ENCODE results near the gene CPSF2.
"Not testable (repeated sequence)": the region's sequence is repeated elsewhere in the genome, so short reads cannot be mapped to it uniquely, and the experiment has no call there.

Gene CPSF2

DNA sequence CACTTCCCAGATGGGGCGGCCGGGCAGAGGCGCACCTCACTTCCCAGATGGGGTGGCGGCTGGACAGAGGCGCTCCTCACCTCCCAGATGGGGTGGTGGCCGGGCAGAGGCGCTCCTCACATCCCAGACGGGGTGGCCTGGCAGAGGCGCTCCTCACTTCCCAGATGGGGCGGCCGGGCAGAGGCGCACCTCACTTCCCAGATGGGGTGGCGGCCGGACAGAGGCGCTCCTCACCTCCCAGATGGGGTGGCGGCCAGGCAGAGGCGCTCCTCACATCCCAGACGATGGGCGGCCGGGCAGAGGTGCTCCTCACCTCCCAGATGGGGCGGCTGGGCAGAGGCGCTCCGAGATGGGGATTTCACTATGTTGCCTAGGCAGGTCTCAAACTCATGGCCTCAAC is 65.8 kb downstream of the CPSF2 start:
- not testable (repeated sequence) for H3K36me3 ChIP-seq (ENCODE audit: control insufficient read depth in 1 of 2, insufficient read depth in 2 of 2, low read length in 2 of 2); H3K27me3 ChIP-seq (ENCODE audit: control insufficient read depth in 1 of 2, insufficient read depth in 2 of 2, low read length in 2 of 2); H3K27ac ChIP-seq (ENCODE audit: low read depth, low read length); H3K4me3 ChIP-seq (ENCODE audit: low read depth in 1 of 2, low read length in 2 of 2); H3K9me3 ChIP-seq (ENCODE audit: control insufficient read depth in 1 of 2, low read length in 2 of 2); H3K9ac ChIP-seq (ENCODE audit: low read depth in 1 of 2, low read length in 2 of 2); H3K4me1 ChIP-seq (ENCODE audit: control insufficient read depth in 1 of 2, insufficient read depth in 2 of 2, low read length in 2 of 2)

DNA sequence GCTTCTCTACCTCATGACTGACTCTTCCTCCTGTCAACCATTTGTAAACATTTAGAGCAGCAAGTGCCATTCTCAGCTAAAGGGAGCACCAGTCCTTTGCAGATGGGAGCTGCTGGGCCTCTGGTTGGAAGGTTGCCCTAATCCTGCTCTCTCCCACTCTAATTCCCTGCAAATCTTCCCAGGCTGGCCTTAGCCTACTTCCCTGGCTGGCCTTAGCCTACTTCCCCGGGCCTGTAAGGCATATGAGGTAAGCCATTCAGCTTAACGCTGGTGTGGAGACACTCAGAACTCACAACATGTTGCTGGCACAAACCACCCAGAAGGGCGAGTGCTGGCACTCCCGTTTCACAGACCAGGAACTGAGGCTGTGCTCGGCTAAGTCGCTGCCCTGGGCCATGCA is 69.0 kb downstream of the CPSF2 start:
- H3K27me3 ChIP-seq (ENCODE audit: control insufficient read depth in 1 of 2, insufficient read depth in 2 of 2, low read length in 2 of 2): no peaks in the 10 kb centered on the region
- H3K4me1 ChIP-seq (ENCODE audit: control insufficient read depth in 1 of 2, insufficient read depth in 2 of 2, low read length in 2 of 2): no peaks in the 10 kb centered on the region
- no peak overlapping the region for H3K4me3 ChIP-seq (ENCODE audit: low read depth in 1 of 2, low read length in 2 of 2)
- H3K36me3 ChIP-seq (ENCODE audit: control insufficient read depth in 1 of 2, insufficient read depth in 2 of 2, low read length in 2 of 2): no peaks in the 10 kb centered on the region
- H3K9ac ChIP-seq (ENCODE audit: low read depth in 1 of 2, low read length in 2 of 2): no peak overlapping the region
- no peak overlapping the region for H3K27ac ChIP-seq (ENCODE audit: low read depth, low read length)
- H3K9me3 ChIP-seq (ENCODE audit: control insufficient read depth in 1 of 2, low read length in 2 of 2): peaks cover 0 to 4% of the 10 kb centered on the region in 2 donors

DNA sequence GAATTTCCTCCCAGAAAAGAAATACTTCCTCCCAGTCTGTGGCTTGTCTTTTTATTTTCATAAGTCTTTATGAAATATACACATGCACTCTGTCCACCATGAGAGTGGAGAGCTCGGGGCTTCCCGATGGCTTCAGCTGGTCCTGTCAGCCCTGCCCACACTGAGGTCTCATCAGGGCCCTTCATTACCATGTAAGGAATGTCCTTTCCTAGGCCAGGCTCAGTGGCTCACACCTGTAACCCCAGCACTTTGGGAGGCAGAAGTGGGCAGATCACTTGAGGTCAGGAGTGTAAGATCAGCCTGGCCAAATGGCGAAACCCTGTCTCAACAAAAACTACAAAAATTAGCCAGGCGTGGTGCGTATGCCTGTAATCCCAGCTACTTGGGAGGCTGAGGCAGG is 77.0 kb downstream of the CPSF2 start:
- H3K4me1 ChIP-seq (ENCODE audit: control insufficient read depth in 1 of 2, insufficient read depth in 2 of 2, low read length in 2 of 2): no peaks in the 10 kb centered on the region
- H3K36me3 ChIP-seq (ENCODE audit: control insufficient read depth in 1 of 2, insufficient read depth in 2 of 2, low read length in 2 of 2): no peaks in the 10 kb centered on the region
- no peak overlapping the region for H3K9ac ChIP-seq (ENCODE audit: low read depth in 1 of 2, low read length in 2 of 2)
- H3K9me3 ChIP-seq (ENCODE audit: control insufficient read depth in 1 of 2, low read length in 2 of 2): no peaks in the 10 kb centered on the region
- no peak overlapping the region for H3K27ac ChIP-seq (ENCODE audit: low read depth, low read length)
- H3K4me3 ChIP-seq (ENCODE audit: low read depth in 1 of 2, low read length in 2 of 2): no peak overlapping the region
- no peaks in the 10 kb centered on the region for H3K27me3 ChIP-seq (ENCODE audit: control insufficient read depth in 1 of 2, insufficient read depth in 2 of 2, low read length in 2 of 2)

DNA sequence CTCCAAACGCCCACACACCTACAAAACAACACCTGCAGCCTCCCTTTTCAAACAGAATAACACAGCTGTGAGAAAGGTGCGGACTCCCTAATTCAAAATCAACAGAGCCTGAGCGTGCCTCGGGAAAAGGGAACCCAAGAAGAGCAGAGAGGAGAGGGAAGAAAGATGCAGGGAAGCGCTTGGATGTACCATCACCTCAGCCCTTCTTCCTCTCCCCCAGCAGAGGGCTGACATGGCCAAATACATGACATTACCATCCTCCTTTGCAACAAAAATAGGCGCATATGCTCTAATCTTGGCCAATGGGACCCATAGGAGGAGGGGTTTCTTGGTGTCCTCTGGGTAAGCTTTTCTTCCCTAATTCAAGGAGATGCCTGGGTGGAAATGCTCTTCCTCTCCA is 78.0 kb downstream of the CPSF2 start:
- H3K9me3 ChIP-seq (ENCODE audit: control insufficient read depth in 1 of 2, low read length in 2 of 2): no peaks in the 10 kb centered on the region
- no peak overlapping the region for H3K4me3 ChIP-seq (ENCODE audit: low read depth in 1 of 2, low read length in 2 of 2)
- no peaks in the 10 kb centered on the region for H3K4me1 ChIP-seq (ENCODE audit: control insufficient read depth in 1 of 2, insufficient read depth in 2 of 2, low read length in 2 of 2)
- no peak overlapping the region for H3K9ac ChIP-seq (ENCODE audit: low read depth in 1 of 2, low read length in 2 of 2)
- H3K27ac ChIP-seq (ENCODE audit: low read depth, low read length): no peak overlapping the region
- no peaks in the 10 kb centered on the region for H3K36me3 ChIP-seq (ENCODE audit: control insufficient read depth in 1 of 2, insufficient read depth in 2 of 2, low read length in 2 of 2)
- H3K27me3 ChIP-seq (ENCODE audit: control insufficient read depth in 1 of 2, insufficient read depth in 2 of 2, low read length in 2 of 2): no peaks in the 10 kb centered on the region

DNA sequence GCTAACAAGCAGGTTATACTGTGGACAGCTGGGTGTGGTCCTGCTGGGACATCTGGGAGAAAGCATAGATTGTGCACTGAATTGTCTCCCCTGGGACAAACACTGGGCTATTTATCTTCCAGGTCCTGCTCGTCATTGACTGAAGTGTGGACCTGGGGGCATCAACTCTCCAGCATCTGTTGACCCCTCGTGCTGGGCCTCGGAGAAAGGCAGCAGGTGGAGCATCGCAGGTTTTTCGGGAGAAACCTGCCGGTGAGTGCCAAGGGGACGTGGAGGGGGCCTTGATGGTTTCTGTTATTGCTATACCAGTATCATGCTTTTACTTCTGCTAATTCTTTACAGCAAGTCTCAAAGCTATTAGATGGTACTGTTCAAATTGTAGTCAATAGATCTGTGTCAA is 81.3 kb downstream of the CPSF2 start:
- H3K36me3 ChIP-seq (ENCODE audit: control insufficient read depth in 1 of 2, insufficient read depth in 2 of 2, low read length in 2 of 2): no peaks in the 10 kb centered on the region
- H3K27me3 ChIP-seq (ENCODE audit: control insufficient read depth in 1 of 2, insufficient read depth in 2 of 2, low read length in 2 of 2): peaks cover 0 to 2% of the 10 kb centered on the region in 2 donors
- peaks cover 0 to 5% of the 10 kb centered on the region in 2 donors for H3K4me1 ChIP-seq (ENCODE audit: control insufficient read depth in 1 of 2, insufficient read depth in 2 of 2, low read length in 2 of 2)
- no peak overlapping the region for H3K4me3 ChIP-seq (ENCODE audit: low read depth in 1 of 2, low read length in 2 of 2)
- no peak overlapping the region for H3K27ac ChIP-seq (ENCODE audit: low read depth, low read length)
- H3K9ac ChIP-seq (ENCODE audit: low read depth in 1 of 2, low read length in 2 of 2): no peak overlapping the region
- no peaks in the 10 kb centered on the region for H3K9me3 ChIP-seq (ENCODE audit: control insufficient read depth in 1 of 2, low read length in 2 of 2)

DNA sequence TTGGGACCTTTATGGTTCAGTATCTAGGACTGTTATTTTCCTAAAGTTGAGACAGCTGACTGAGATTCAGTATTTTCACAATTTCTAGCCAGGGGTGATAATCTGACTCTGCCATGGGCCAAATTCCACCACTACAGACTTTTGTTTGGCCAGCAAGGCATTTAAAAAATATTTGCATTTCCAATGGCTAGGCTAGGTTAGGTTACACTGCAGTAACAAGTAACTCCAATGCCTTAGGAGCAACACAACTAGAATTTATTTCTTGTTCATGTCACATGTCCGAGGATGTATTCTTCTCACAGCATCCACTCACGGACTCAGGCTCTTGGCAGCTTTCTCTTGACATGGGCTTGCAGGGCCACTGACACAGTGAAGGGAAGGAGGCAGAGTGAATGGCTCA is 83.0 kb downstream of the CPSF2 start:
- Histone ChIP-seq H3K9me3 (ENCODE audit: control insufficient read depth in 1 of 2, low read length in 2 of 2) (no peaks in the 10 kb centered on the region), H3K27ac (ENCODE audit: low read depth, low read length) (no peak overlapping the region), H3K4me1 (ENCODE audit: control insufficient read depth in 1 of 2, insufficient read depth in 2 of 2, low read length in 2 of 2) (peaks cover 0 to 5% of the 10 kb centered on the region in 2 donors), H3K9ac (ENCODE audit: low read depth in 1 of 2, low read length in 2 of 2) (no peak overlapping the region), H3K4me3 (ENCODE audit: low read depth in 1 of 2, low read length in 2 of 2) (no peak overlapping the region), H3K36me3 (ENCODE audit: control insufficient read depth in 1 of 2, insufficient read depth in 2 of 2, low read length in 2 of 2) (no peaks in the 10 kb centered on the region), H3K27me3 (ENCODE audit: control insufficient read depth in 1 of 2, insufficient read depth in 2 of 2, low read length in 2 of 2) (peaks cover 0 to 2% of the 10 kb centered on the region in 2 donors)

DNA sequence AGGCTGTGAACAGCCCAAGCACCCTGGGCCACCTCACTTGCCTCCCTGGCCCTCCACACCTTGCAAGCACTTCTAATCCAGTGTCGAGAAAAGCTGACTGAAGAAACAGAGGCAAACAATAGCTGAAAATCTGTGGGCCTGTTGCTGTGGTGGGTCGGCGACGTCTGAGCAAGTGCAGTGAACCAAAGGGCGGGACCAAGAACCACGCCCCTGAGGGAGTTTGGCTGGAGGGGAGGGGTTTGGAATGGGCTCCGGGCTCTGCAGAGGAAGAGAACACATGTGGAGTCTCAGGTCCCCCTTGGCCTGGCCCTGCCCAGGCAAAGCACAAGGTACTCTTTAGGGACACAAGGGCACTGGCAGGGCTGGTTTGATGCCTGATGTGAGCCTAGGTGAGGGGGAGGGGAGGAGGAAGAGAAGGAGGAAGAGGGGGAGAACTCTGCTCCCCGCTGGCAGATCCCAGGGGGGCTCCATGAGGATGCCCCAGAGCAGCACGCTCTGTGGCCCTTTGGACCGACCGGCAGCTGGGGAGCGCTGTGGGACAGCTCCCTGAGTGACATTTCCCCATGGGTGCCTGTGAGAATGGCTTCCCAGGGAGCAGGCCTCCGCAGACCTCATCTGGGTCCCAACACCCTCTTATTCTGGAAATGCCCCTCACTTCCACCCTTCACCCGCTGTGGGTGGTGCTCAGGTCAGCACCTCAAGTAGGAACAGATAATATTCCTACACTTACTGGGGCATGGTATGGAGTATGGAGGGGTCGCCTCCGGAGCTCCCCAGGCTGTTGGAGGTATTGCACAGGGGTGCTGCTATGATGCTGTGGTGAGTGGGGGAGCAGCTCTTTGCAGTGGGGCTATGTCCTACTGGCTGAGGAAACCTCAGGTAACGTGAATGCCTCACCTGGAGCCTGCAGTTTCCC is 85.5 kb downstream of the CPSF2 start:
- Histone ChIP-seq H3K9me3 (ENCODE audit: control insufficient read depth in 1 of 2, low read length in 2 of 2) (no peaks in the 10 kb centered on the region), H3K4me3 (ENCODE audit: low read depth in 1 of 2, low read length in 2 of 2) (no peak overlapping the region), H3K36me3 (ENCODE audit: control insufficient read depth in 1 of 2, insufficient read depth in 2 of 2, low read length in 2 of 2) (no peaks in the 10 kb centered on the region), H3K4me1 (ENCODE audit: control insufficient read depth in 1 of 2, insufficient read depth in 2 of 2, low read length in 2 of 2) (peaks cover 0 to 5% of the 10 kb centered on the region in 2 donors), H3K27ac (ENCODE audit: low read depth, low read length) (no peak overlapping the region), H3K27me3 (ENCODE audit: control insufficient read depth in 1 of 2, insufficient read depth in 2 of 2, low read length in 2 of 2) (peaks cover 0 to 2% of the 10 kb centered on the region in 2 donors), H3K9ac (ENCODE audit: low read depth in 1 of 2, low read length in 2 of 2) (no peak overlapping the region)

DNA sequence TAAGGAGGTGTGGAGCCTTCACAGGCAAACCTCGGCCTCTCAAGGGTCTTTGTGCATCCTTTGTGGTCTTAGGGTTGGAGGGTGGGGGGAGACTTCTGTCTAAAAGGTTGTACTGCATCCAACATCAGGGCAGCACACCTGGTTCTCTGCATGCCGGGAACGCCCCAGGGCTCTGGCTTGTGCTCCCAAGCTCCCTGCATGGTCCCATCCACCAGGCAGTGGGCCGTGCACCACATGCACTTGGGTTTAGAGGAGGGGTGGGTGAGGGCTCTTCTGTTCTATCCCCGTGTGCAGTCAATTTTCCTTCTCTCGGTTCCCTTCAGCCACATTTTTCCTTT is 86.1 kb downstream of the CPSF2 start:
- H3K27ac ChIP-seq (ENCODE audit: low read depth, low read length): no peak overlapping the region
- H3K27me3 ChIP-seq (ENCODE audit: control insufficient read depth in 1 of 2, insufficient read depth in 2 of 2, low read length in 2 of 2): peaks cover 0 to 2% of the 10 kb centered on the region in 2 donors
- peaks cover 0 to 5% of the 10 kb centered on the region in 2 donors for H3K4me1 ChIP-seq (ENCODE audit: control insufficient read depth in 1 of 2, insufficient read depth in 2 of 2, low read length in 2 of 2)
- no peak overlapping the region for H3K4me3 ChIP-seq (ENCODE audit: low read depth in 1 of 2, low read length in 2 of 2)
- no peak overlapping the region for H3K9ac ChIP-seq (ENCODE audit: low read depth in 1 of 2, low read length in 2 of 2)
- no peaks in the 10 kb centered on the region for H3K36me3 ChIP-seq (ENCODE audit: control insufficient read depth in 1 of 2, insufficient read depth in 2 of 2, low read length in 2 of 2)
- no peaks in the 10 kb centered on the region for H3K9me3 ChIP-seq (ENCODE audit: control insufficient read depth in 1 of 2, low read length in 2 of 2)

DNA sequence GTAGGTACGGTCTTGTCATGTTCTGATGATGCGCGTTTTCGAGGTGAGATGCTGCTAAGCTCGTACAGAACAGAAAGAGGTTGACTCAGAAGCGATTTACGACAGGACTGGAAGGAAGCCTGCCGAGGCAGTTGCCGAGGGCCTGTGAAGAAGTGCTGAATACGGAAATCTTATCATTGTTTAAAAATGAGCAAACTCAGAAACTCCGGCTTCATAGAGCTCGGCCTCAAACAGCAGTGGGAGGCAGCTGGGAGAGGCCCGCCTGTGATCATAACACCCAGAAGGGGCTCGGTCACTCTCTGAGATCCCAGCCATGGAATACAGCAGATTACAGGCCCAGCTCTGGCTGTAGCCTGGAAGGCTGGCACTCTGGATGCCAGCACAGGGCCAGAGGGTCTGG is 87.4 kb downstream of the CPSF2 start:
- Histone ChIP-seq H3K9ac (ENCODE audit: low read depth in 1 of 2, low read length in 2 of 2) (no peak overlapping the region), H3K9me3 (ENCODE audit: control insufficient read depth in 1 of 2, low read length in 2 of 2) (no peaks in the 10 kb centered on the region), H3K27ac (ENCODE audit: low read depth, low read length) (no peak overlapping the region), H3K4me1 (ENCODE audit: control insufficient read depth in 1 of 2, insufficient read depth in 2 of 2, low read length in 2 of 2) (peaks cover 0 to 5% of the 10 kb centered on the region in 2 donors), H3K27me3 (ENCODE audit: control insufficient read depth in 1 of 2, insufficient read depth in 2 of 2, low read length in 2 of 2) (peaks cover 0 to 2% of the 10 kb centered on the region in 2 donors), H3K36me3 (ENCODE audit: control insufficient read depth in 1 of 2, insufficient read depth in 2 of 2, low read length in 2 of 2) (no peaks in the 10 kb centered on the region), H3K4me3 (ENCODE audit: low read depth in 1 of 2, low read length in 2 of 2) (no peak overlapping the region)

DNA sequence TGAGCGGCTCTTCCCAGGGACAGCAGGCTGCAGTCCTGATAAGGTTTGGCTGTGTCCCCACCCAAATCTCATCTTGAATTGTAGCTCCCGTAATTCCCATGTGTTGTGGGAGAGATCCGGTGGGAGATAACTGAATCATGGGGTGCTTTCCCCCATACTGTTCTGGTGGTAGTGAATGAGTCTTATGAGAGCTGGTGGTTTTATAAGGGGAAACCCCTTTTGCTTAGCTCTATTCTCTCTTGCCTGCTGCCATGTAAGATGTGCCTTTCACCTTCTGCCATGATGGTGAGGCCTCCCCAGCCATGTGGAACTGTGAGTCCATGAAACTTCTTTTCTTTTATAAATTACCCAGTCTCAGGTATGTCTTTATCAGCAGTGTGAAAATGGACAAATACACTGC is 91.4 kb downstream of the CPSF2 start:
- H3K9ac ChIP-seq (ENCODE audit: low read depth in 1 of 2, low read length in 2 of 2); H3K27ac ChIP-seq (ENCODE audit: low read depth, low read length); H3K36me3 ChIP-seq (ENCODE audit: control insufficient read depth in 1 of 2, insufficient read depth in 2 of 2, low read length in 2 of 2); H3K27me3 ChIP-seq (ENCODE audit: control insufficient read depth in 1 of 2, insufficient read depth in 2 of 2, low read length in 2 of 2); H3K4me3 ChIP-seq (ENCODE audit: low read depth in 1 of 2, low read length in 2 of 2); H3K4me1 ChIP-seq (ENCODE audit: control insufficient read depth in 1 of 2, insufficient read depth in 2 of 2, low read length in 2 of 2); H3K9me3 ChIP-seq (ENCODE audit: control insufficient read depth in 1 of 2, low read length in 2 of 2): not testable (repeated sequence)
